ENCODE measurements around the gene SLC22A12. TPM values are rescaled to one million over a fixed set of nuclear protein-coding genes. Genes with fewer than 3 reads are reported as not detected.

The SLC22A12 gene
- total RNA-seq, 1 experiment from 2014 or later = not detected

GRCh38 chr11:64581057-64581523, 9.9 kb upstream of the SLC22A12 start:
- Histone ChIP-seq H3K4me1 (ENCODE audit: insufficient read depth, low read length) (peaks cover 13% of the 10 kb centered on the region), H2AFZ (ENCODE audit: low read length) (no peak overlapping the region), H3K9me3 (ENCODE audit: low read length) (no peaks in the 10 kb centered on the region), H3K27ac (ENCODE audit: low read length) (no peak overlapping the region), H3K4me3 (ENCODE audit: low read length) (no peak overlapping the region), H3K79me2 (ENCODE audit: low read length) (no peaks in the 10 kb centered on the region), H3F3A (ENCODE audit: low read length, unreplicated experiment) (no peaks in the 10 kb centered on the region), H4K20me1 (ENCODE audit: low read length) (no peaks in the 10 kb centered on the region), H3K36me3 (ENCODE audit: low read depth, low read length) (no peaks in the 10 kb centered on the region), H3K4me2 (ENCODE audit: low read length) (no peak overlapping the region), H3K27me3 (ENCODE audit: low read length) (peaks cover 21% of the 10 kb centered on the region; the same call in 1 of the 2 replicates), H3K9me2 (replicated peaks; ENCODE audit: low read length) (no peaks in the 10 kb centered on the region), H3K9ac (ENCODE audit: low read length) (no peak overlapping the region)
- no TSS peak for BruUV-seq (replicated peaks)
- CTCF ChIA-PET = no interaction called here
- ATAC-seq (no peak), DNase-seq (no peak)
- intact Hi-C loops (cut with micrococcal nuclease) = no loop called here
- TF ChIP-seq CTCF (conservative IDR thresholded peaks at IDR 0.05; ENCODE audit: low read depth, low read length) (no peak), EZH2phosphoT487 (IDR thresholded peaks at IDR 0.05; ENCODE audit: borderline replicate concordance, low read length) (no peak), EZH2 (IDR thresholded peaks at IDR 0.05; ENCODE audit: low read length, unreplicated experiment) (no peak)
- POLR2A ChIA-PET (ENCODE audit: unreplicated experiment) = no interaction called here

- no TSS peak for BruUV-seq (replicated peaks)
- Histone ChIP-seq H3K9me2 (replicated peaks; ENCODE audit: low read length) (no peaks in the 10 kb centered on the region), H3K79me2 (ENCODE audit: low read length) (no peaks in the 10 kb centered on the region), H3K27ac (ENCODE audit: low read length) (no peak overlapping the region), H3K36me3 (ENCODE audit: low read depth, low read length) (no peaks in the 10 kb centered on the region), H3K4me3 (ENCODE audit: low read length) (no peak overlapping the region), H4K20me1 (ENCODE audit: low read length) (no peaks in the 10 kb centered on the region), H3K4me2 (ENCODE audit: low read length) (peak overlapping the region; percentile 1; the same call in 1 of the 2 replicates), H3K4me1 (ENCODE audit: insufficient read depth, low read length) (peaks cover 13% of the 10 kb centered on the region), H3K27me3 (ENCODE audit: low read length) (peaks cover 24% of the 10 kb centered on the region; the same call in 1 of the 2 replicates), H3K9ac (ENCODE audit: low read length) (no peak overlapping the region), H2AFZ (ENCODE audit: low read length) (no peak overlapping the region), H3K9me3 (ENCODE audit: low read length) (no peaks in the 10 kb centered on the region), H3F3A (ENCODE audit: low read length, unreplicated experiment) (no peaks in the 10 kb centered on the region)
- TF ChIP-seq CTCF (conservative IDR thresholded peaks at IDR 0.05; ENCODE audit: low read depth, low read length) = no peak
- TF ChIP-seq EZH2 (IDR thresholded peaks at IDR 0.05; ENCODE audit: low read length, unreplicated experiment) = no peak
- no peak for TF ChIP-seq EZH2phosphoT487 (IDR thresholded peaks at IDR 0.05; ENCODE audit: borderline replicate concordance, low read length)
- POLR2A ChIA-PET (ENCODE audit: unreplicated experiment) = no interaction called here
- DNase-seq (no peak), ATAC-seq (no peak)
- intact Hi-C loops (cut with micrococcal nuclease) = no loop called here
- CTCF ChIA-PET = no interaction called here
These were observed 8.1 kb upstream of the SLC22A12 start for GRCh38 chr11:64582885-64583284.
